ENCODE measurements around the gene ABCB9.

GRCh38 chr12:122884860-122885259 is 81.4 kb downstream of the ABCB9 start:
- TF ChIP-seq CTCF (IDR thresholded peaks at IDR 0.05) (no peak), POLR2A (IDR thresholded peaks at IDR 0.05) (no peak), POLR2AphosphoS5 (IDR thresholded peaks at IDR 0.05) (no peak), EP300 (IDR thresholded peaks at IDR 0.05) (no peak)

Measured in upper lobe of left lung (tissue), 4 donors.